GM19455 (cell line): ENCODE results near the gene CLCN2.
"Not testable (repeated sequence)": the region's sequence is repeated elsewhere in the genome, so short reads cannot be mapped to it uniquely, and the experiment has no call there.

ENCODE experiments used
- ATAC-seq: cut with Tn5 transposase; IDR thresholded peaks from one replicate; pipeline ENCODE4 v1.9.1; 2021; ENCODE audit not compliant: unreplicated experiment

The CLCN2 gene

GRCh38 chr3:184347321-184348056 is 13.9 kb downstream of the CLCN2 start:
- ATAC-seq, result no peak

GRCh38 chr3:184346480-184347190 is 14.8 kb downstream of the CLCN2 start:
- ATAC-seq, result no peak

- no peak for ATAC-seq
These were observed 15.9 kb downstream of the CLCN2 start for GRCh38 chr3:184345317-184346144.

GRCh38 chr3:184344579-184345316 is 16.7 kb downstream of the CLCN2 start:
- no peak for ATAC-seq

- no peak for ATAC-seq
These were observed 18.1 kb downstream of the CLCN2 start for GRCh38 chr3:184343200-184343876.

- ATAC-seq, result no peak
These were observed 19.5 kb downstream of the CLCN2 start for GRCh38 chr3:184341925-184342324.

GRCh38 chr3:184339451-184340135 is 21.8 kb downstream of the CLCN2 start:
- ATAC-seq, result not testable (repeated sequence)

- ATAC-seq, result no peak
These were observed 22.4 kb downstream of the CLCN2 start for GRCh38 chr3:184339001-184339400.

- ATAC-seq, result no peak
These were observed 22.9 kb downstream of the CLCN2 start for GRCh38 chr3:184338511-184338945.

GRCh38 chr3:184337981-184338380 is 23.4 kb downstream of the CLCN2 start:
- ATAC-seq, result no peak

GRCh38 chr3:184337399-184337714 is 24.0 kb downstream of the CLCN2 start, which contains the start of gene FAM131A:
Gene FAM131A (plus strand): TSS chr3:184337600. CDS start chr3:184337631, 31 bp downstream.
- no peak for ATAC-seq

- no peak for ATAC-seq
These were observed 24.6 kb downstream of the CLCN2 start for GRCh38 chr3:184336547-184337398.

- ATAC-seq, result peak; percentile 87
These were observed 25.5 kb downstream of the CLCN2 start for GRCh38 chr3:184335661-184336546.

GRCh38 chr3:184335291-184335660 is 26.1 kb downstream of the CLCN2 start:
- peak; percentile 8 for ATAC-seq

- ATAC-seq, result no peak
These were observed 26.8 kb downstream of the CLCN2 start for GRCh38 chr3:184334470-184335158.

- ATAC-seq, result no peak
These were observed 27.7 kb downstream of the CLCN2 start for GRCh38 chr3:184333700-184334099.

- no peak for ATAC-seq
These were observed 28.2 kb downstream of the CLCN2 start for GRCh38 chr3:184333190-184333589.
